Liver (tissue), 9 donors: Measurements from ENCODE around the gene RNF145. TPM values are rescaled to one million over a fixed set of nuclear protein-coding genes. Genes with fewer than 3 reads are reported as not detected.

ENCODE experiments used
- DNase-seq: peaks from one replicate; pipeline ENCODE4 v3.0.0-alpha.2; 2017; ENCODE audit warnings: low spot score
- H3K27ac ChIP-seq, 2 donors: one replicate each; pipeline ENCODE4 v1.7.0; 2013; ENCODE audit warnings: inconsistent platforms in 2 of 2, low read length in 2 of 2, control low read depth in 1 of 2, low read depth in 1 of 2, mild to moderate bottlenecking in 1 of 2
- H3K27me3 ChIP-seq, 4 donors: one replicate each; pipeline versions ENCODE4 v1.6.1 to v1.7.0; 2013; ENCODE audit warnings: low read length in 3 of 4, inconsistent platforms in 1 of 4, mild to moderate bottlenecking in 1 of 4, moderate library complexity in 1 of 4; ENCODE audit not compliant: control insufficient read depth in 4 of 4, insufficient read depth in 4 of 4
- H3K36me3 ChIP-seq, 4 donors: one replicate each; pipeline versions ENCODE4 v1.6.1 to v1.7.0; 2013; ENCODE audit warnings: low read length in 3 of 4, mild to moderate bottlenecking in 3 of 4, low read depth in 1 of 4, moderate library complexity in 1 of 4; ENCODE audit not compliant: control insufficient read depth in 4 of 4, insufficient read depth in 3 of 4
- H3K4me1 ChIP-seq, 4 donors: one replicate each; pipeline versions ENCODE4 v1.6.1 to v1.7.0; 2013; ENCODE audit warnings: low read length in 3 of 4, mild to moderate bottlenecking in 3 of 4, moderate library complexity in 1 of 4; ENCODE audit not compliant: control insufficient read depth in 4 of 4, insufficient read depth in 4 of 4
- H3K4me3 ChIP-seq, 3 donors: one replicate each; pipeline versions ENCODE4 v1.6.1 to v1.7.0; 2013; ENCODE audit warnings: low read length in 3 of 3, control low read depth in 1 of 3, low read depth in 1 of 3, mild to moderate bottlenecking in 1 of 3
- H3K9ac ChIP-seq, 2 donors: one replicate each; pipeline ENCODE4 v1.7.0; 2013; ENCODE audit warnings: low read length in 2 of 2, mild to moderate bottlenecking in 2 of 2, moderate library complexity in 2 of 2, control low read depth in 1 of 2, low read depth in 1 of 2
- H3K9me3 ChIP-seq, 4 donors: one replicate each; pipeline versions ENCODE4 v1.6.1 to v1.7.0; 2013; ENCODE audit warnings: low read length in 3 of 4; ENCODE audit not compliant: control insufficient read depth in 4 of 4
- ATF3 ChIP-seq: IDR thresholded peaks from 2 replicates; pipeline ENCODE4 v1.6.1; 2016; ENCODE audit warnings: antibody characterized with exemption
- CTCF ChIP-seq: fragments of 150-350 bp; IDR thresholded peaks from 2 replicates; pipeline ENCODE4 v1.5.1; 2017; ENCODE audit warnings: improper control_type of control experiment, low read depth, low read length; ENCODE audit not compliant: missing input control
- EGR1 ChIP-seq, 2 donors: IDR thresholded peaks; 2 replicates each; pipeline ENCODE4 v1.6.1; 2016 to 2018; ENCODE audit warnings: antibody characterized with exemption in 2 of 2, low read depth in 2 of 2
- GABPA ChIP-seq, 2 donors: IDR thresholded peaks in 1 of 2; conservative IDR thresholded peaks in 1 of 2; 2 replicates each; pipeline ENCODE4 v1.6.1; 2016; ENCODE audit warnings: antibody characterized with exemption in 2 of 2, mild to moderate bottlenecking in 1 of 2, moderate library complexity in 1 of 2
- HNF4A ChIP-seq, 2 donors: conservative IDR thresholded peaks; 2 replicates each; pipeline ENCODE4 v1.6.1; 2016; ENCODE audit warnings: antibody characterized with exemption in 2 of 2, mild to moderate bottlenecking in 2 of 2
- HNF4G ChIP-seq: IDR thresholded peaks from 2 replicates; pipeline ENCODE4 v1.6.1; 2016; ENCODE audit warnings: antibody characterized with exemption
- JUND ChIP-seq, 2 donors: IDR thresholded peaks; 2 replicates each; pipeline ENCODE4 v1.6.1; 2016; ENCODE audit warnings: antibody characterized with exemption in 2 of 2
- NR2F2 ChIP-seq: IDR thresholded peaks from 2 replicates; pipeline ENCODE4 v1.6.1; 2016; ENCODE audit warnings: antibody characterized with exemption
- RAD21 ChIP-seq, 2 donors: IDR thresholded peaks; 2 replicates each; pipeline ENCODE4 v1.6.1; 2016; ENCODE audit warnings: antibody characterized with exemption in 2 of 2, mild to moderate bottlenecking in 2 of 2
- RXRA ChIP-seq, 2 donors: IDR thresholded peaks; 2 replicates each; pipeline ENCODE4 v1.6.1; 2017 to 2018; ENCODE audit warnings: antibody characterized with exemption in 2 of 2, mild to moderate bottlenecking in 1 of 2
- SP1 ChIP-seq: IDR thresholded peaks from 2 replicates; pipeline ENCODE4 v1.6.1; 2018; ENCODE audit warnings: antibody characterized with exemption, mild to moderate bottlenecking
- TAF1 ChIP-seq: conservative IDR thresholded peaks from 2 replicates; pipeline ENCODE4 v1.6.1; 2016; ENCODE audit warnings: antibody characterized with exemption, mild to moderate bottlenecking
- YY1 ChIP-seq: IDR thresholded peaks from 2 replicates; pipeline ENCODE4 v1.6.1; 2016; ENCODE audit warnings: antibody characterized with exemption, mild to moderate bottlenecking
- ZBTB33 ChIP-seq: IDR thresholded peaks from 2 replicates; pipeline ENCODE4 v1.6.1; 2016; ENCODE audit warnings: antibody characterized with exemption
- WGBS: extraction: QIAGEN DNeasy Blood & Tissue Kit; methylation state at CpG from one replicate; pipeline ENCODE4 v1.1.7; 2013; 5-methylcytosine and 5-hydroxymethylcytosine counted together
- polyA plus RNA-seq, 2 donors: library from polyadenylated mRNA; stranded (reverse) in 1 of 2; unstranded in 1 of 2; fragments of 200-250 nt in 1 of 2; fragments of >200 nt in 1 of 2; fragmentation: Nextera tagmentation in 1 of 2; extraction: Ambion mirVana in 1 of 2; gene quantifications; one replicate each; pipeline versions ENCODE4 v1.2.1 to v1.2.3, GENCODE V29; 2013 to 2015
- total RNA-seq, 2 donors: library from RNA; depleted of rRNA; stranded (reverse); fragments of >200 nt; gene quantifications; one replicate each; pipeline ENCODE4 v1.2.3, GENCODE V29; 2014
- donor health status: healthy.
- donor health status: healthy.
- donor health status: healthy.
- donor health status: healthy.
- donor health status: healthy.

RNF145 gene
- total and polyA plus RNA-seq, 4 donors: 2.9 to 34.6 (median 11.7) TPM

GRCh38 chr5:159257629-159258283, 48.4 kb upstream of the RNF145 start:
- H3K27ac ChIP-seq: no peak overlapping the region
- WGBS: 66% methylated on average over 6 of the region's 6 CpGs

GRCh38 chr5:159257007-159257406, 47.7 kb upstream of the RNF145 start:
- Histone ChIP-seq H3K36me3 (no peaks in the 10 kb centered on the region), H3K27me3 (peaks cover 0 to 8% (median under 1%) of the 10 kb centered on the region in 4 donors), H3K27ac (no peak overlapping the region), H3K4me1 (no peaks in the 10 kb centered on the region), H3K4me3 (no peak overlapping the region), H3K9ac (no peak overlapping the region), H3K9me3 (no peaks in the 10 kb centered on the region)
- DNase-seq: no peak
- TF ChIP-seq RAD21 (IDR thresholded peaks at IDR 0.05): no peak
- no peak for TF ChIP-seq YY1
- no peak for TF ChIP-seq HNF4G
- no peak for TF ChIP-seq JUND (IDR thresholded peaks at IDR 0.05)
- no peak for TF ChIP-seq HNF4A (conservative IDR thresholded peaks at IDR 0.05)
- no peak for TF ChIP-seq GABPA (IDR thresholded peaks at IDR 0.05 in 1 of 2, conservative IDR thresholded peaks at IDR 0.05 in 1 of 2)
- no peak for TF ChIP-seq SP1
- TF ChIP-seq ATF3: no peak
- TF ChIP-seq ZBTB33: no peak

More at GRCh38 chr5:159257629-159258283, 48.4 kb upstream of the RNF145 start:
- H3K27me3 ChIP-seq: peaks cover 0 to 8% (median under 1%) of the 10 kb centered on the region in 4 donors
- H3K4me1 ChIP-seq: peaks cover 3 to 6% (median 5%) of the 10 kb centered on the region in 4 donors
- no peak overlapping the region for H3K9ac ChIP-seq
- H3K36me3 ChIP-seq: no peaks in the 10 kb centered on the region
- no peak for DNase-seq
- TF ChIP-seq ZBTB33 (no peak), YY1 (no peak), GABPA (IDR thresholded peaks at IDR 0.05 in 1 of 2, conservative IDR thresholded peaks at IDR 0.05 in 1 of 2) (no peak), JUND (IDR thresholded peaks at IDR 0.05) (no peak), HNF4A (conservative IDR thresholded peaks at IDR 0.05) (peak in 1 of 2 donors; percentile 7), ATF3 (no peak), RXRA (IDR thresholded peaks at IDR 0.05) (no peak), NR2F2 (no peak)
- H3K4me3 ChIP-seq: no peak overlapping the region
- no peaks in the 10 kb centered on the region for H3K9me3 ChIP-seq

GRCh38 chr5:159252195-159252594, 42.8 kb upstream of the RNF145 start:
- TF ChIP-seq RXRA (IDR thresholded peaks at IDR 0.05): no peak
- no peak for TF ChIP-seq EGR1 (IDR thresholded peaks at IDR 0.05; ENCODE audit: low read depth in 2 of 2)
- no peak for TF ChIP-seq CTCF
- no peak for TF ChIP-seq HNF4G
- no peak for TF ChIP-seq JUND (IDR thresholded peaks at IDR 0.05)
- no peak for TF ChIP-seq SP1
- TF ChIP-seq RAD21 (IDR thresholded peaks at IDR 0.05): no peak
- TF ChIP-seq ZBTB33: no peak
- TF ChIP-seq ATF3: no peak
- no peak for TF ChIP-seq TAF1
- TF ChIP-seq GABPA (IDR thresholded peaks at IDR 0.05 in 1 of 2, conservative IDR thresholded peaks at IDR 0.05 in 1 of 2): no peak
- no peaks in the 10 kb centered on the region for H3K9me3 ChIP-seq
- WGBS: 11% methylated on average over 1 of the region's 1 CpG

More at GRCh38 chr5:159252195-159252594, 42.8 kb upstream of the RNF145 start:
- no peaks in the 10 kb centered on the region for H3K4me1 ChIP-seq
- no peak for DNase-seq
- no peak overlapping the region for H3K4me3 ChIP-seq
- no peaks in the 10 kb centered on the region for H3K36me3 ChIP-seq
- peaks cover 0 to 4% (median 0%) of the 10 kb centered on the region in 4 donors for H3K27me3 ChIP-seq
- no peak overlapping the region for H3K27ac ChIP-seq
- no peak overlapping the region for H3K9ac ChIP-seq
